HG03064 (cell line): ENCODE results near the gene TEKT5.
"Not testable (repeated sequence)": the region's sequence is repeated elsewhere in the genome, so short reads cannot be mapped to it uniquely, and the experiment has no call there.

Experiments used
- ATAC-seq: cut with Tn5 transposase; IDR thresholded peaks from one replicate; pipeline ENCODE4 v1.9.1; 2021; ENCODE audit warnings: low read depth; ENCODE audit not compliant: unreplicated experiment

Gene TEKT5

DNA sequence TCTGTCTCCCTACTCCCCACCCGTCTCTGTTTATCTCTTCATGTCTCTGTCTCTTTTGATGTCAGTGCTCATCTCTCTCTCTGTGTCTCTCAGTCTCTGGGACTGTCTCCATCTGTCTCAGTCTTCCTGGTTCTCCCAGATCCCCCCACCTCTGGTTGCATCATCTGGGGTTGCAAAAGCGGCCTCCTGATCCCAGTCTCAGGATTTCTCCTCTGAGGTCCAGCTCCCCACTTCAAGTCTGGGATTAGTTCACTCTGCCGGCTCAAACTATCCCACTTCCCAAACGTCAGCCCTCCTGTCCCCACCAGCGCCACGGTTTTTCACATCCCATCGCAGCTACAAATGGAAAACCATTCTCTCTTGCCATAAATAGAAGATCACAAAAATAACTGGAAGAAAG, 9.0 kb downstream of the TEKT5 start:
- no peak for ATAC-seq

DNA sequence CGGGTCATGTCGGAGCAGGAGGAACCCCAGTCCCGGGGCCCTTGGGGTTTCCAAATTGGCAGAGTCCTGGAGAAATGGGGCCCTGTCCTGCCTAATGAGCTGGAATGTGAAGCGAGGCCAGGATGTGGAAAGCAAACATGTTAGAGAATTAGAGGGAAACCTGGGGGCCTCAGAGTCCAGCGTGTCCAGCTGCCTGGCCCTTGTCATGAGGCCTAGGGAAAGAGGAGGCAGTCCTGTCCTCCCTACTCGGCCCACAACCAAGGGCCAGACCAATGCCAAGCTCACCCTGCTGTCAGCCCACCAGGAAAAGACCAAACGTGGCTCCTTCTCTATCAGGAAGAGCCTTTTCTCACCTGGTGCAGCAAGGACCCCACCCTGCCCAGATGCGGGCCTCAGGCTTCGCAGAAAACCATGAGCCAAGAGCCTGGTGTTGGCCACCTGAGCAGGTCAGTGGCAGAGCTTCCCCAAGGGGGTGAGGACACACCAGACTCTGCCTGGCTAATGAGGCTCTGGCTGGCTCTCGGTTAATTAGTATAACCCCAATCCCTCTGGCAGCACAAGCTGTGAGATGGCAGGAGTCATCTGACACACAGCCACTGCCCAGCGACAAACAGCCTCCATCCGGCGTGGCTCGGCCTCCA, 10.1 kb downstream of the TEKT5 start:
- ATAC-seq, result no peak

DNA sequence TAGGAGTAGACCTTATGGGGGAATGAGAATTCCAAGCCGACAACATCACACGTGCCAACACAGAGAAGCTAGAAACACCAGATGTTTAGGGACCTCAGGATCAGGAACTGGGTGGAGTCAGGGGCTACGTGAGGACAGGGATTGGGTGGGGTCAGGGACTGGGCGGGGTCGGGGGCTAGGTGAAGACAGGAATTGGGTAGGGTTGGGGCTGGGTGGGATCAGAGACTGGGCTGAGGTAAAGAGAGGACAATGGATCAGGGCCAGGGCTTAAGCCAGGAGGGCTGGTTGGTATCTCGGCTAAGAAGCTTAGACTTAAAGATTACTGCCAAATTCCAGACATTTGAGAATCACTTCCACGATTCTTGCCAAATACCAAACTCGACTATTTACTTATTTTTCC, 11.6 kb downstream of the TEKT5 start:
- no peak for ATAC-seq

DNA sequence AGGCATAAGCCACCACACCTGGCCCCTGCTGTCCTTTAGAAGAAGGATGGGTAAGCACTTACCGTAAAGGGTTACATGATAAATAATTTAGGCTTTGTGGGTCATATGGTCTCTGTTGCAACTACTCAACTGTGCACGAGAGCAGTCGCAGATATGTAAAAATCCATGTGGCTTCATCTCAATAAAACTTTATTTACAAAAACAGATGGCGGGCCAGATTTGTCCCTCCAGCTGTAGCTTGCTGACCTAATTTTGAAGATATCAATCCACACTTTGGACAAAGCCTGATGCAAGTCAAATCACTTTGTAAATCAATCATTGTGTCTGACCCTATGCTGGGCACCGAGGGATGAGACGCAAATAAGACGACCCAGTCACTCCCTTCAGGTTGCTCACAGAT, 12.1 kb downstream of the TEKT5 start:
- ATAC-seq, result no peak

DNA sequence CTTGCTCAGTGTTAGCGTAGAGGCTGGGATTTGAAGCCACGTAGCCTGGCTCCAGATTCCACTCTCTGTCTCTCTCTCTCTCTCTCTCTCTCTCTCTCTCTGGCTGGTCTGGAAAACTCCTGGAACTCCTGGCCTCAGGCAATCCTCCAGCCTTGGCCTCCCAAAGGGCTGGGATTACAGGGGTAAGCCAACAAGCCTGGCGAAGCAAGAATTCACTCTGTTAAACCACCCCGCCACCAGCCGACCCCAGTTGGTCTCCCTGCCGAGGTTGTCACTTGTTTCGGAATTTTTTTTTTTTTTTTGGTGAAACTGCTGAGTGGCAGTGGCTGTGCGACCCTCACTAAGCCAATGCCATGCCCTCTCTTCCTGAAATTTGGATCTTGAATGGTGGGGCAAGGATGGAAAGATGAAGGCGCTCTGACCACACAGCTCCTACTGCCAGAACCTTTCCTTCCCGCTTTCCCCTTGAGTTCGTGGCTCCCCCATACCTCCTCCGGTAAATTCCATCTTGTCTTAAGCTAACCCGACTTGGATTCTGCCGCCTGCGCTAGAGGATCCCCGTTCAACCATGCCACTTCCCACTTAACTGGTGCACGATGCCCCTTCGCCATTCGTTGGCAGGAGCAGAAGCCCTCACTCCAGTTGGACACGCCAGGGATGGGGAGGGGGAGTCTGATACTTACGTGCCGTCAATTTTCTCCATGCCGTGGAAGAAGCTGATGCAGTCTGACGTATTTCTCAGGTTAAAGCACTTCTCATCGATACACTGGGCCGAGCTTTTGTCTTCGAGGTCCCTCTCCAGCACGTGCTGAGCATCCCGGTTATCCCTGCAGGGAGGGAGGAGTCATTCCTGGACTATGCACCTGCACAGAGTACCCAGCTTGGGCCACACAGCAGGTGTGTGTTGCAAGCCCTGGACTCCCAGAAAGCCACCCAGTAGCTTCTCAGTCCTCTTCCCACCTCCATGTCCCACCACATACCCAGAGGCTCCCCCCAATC, 13.1 kb downstream of the TEKT5 start:
- no peak for ATAC-seq

DNA sequence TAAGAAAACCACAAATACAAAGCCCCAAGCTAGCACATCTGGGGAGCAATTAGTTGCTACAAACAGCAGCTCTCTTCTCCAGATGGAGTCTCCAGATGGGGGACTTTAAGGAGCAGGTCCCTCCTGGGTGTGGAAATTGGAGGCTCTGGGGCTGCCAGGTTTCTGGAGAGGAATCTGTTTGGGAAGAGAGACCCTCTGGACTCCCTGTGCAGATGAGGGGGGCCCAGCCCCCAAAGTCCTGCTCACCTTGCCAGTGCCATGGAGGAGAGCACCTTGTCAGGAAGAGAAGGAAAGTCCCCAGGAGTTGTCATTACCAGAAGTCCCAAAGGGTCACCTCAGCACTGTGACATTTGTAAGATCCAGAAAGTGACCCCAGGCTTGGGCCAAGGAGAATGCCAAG, 14.8 kb downstream of the TEKT5 start:
- ATAC-seq, result no peak

DNA sequence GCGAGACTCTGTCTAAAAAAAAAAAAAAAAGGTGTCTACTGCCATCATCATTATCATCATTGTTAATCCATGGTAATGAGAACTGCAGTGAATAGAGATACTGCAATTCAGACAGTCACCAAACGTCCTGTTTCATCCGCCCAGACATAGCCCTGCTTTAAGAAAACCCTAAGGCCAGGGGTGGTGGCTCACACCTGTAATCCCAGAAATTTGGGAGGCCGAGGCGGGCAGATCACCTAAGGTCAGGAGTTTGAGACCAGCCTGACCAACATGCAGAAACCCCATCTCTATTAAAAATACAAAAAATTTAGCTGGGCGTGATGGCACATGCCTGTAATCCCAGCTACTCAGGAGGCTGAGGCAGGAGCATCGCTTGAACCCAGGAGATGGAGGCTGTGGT, 15.3 kb downstream of the TEKT5 start:
- not testable (repeated sequence) for ATAC-seq

DNA sequence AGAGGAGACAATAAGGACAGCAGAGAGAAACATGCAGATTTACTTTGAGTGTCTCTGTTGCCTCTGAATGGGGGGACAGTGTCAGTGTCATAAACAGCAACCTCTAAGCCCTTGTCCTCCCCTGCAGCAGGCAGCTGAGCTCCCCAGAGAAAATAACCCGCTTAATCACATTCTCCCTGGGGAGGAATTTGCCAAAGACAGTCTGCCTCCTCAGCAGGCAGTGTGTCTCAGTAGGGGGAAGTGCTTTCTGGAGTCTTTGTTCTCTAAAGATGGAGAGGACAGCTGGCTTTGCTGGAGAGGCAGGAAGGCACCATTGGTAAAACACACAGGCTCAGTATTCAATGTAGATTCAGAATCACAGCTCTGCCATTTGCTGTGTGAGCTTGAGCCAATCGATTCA, 16.1 kb downstream of the TEKT5 start:
- ATAC-seq, result no peak

DNA sequence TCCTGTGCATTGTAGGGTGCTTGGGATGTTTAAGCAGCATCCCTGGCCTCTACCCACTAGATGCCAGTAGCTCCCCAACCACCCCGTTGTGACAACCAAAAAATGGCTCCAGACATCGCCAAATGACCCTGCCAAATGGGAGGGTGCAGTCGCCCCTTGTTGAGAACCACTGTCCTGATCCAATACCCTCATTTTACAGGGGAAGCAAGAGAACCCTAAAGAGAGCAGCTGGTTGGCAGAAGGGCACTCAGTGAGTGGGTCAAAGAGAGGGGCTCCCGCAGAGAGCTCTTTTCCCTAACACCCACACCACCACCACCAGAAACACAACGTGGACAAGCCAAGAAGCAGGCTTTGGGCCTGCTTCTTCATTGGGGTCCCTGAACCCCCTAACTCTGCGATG, 18.4 kb downstream of the TEKT5 start:
- ATAC-seq, result no peak

DNA sequence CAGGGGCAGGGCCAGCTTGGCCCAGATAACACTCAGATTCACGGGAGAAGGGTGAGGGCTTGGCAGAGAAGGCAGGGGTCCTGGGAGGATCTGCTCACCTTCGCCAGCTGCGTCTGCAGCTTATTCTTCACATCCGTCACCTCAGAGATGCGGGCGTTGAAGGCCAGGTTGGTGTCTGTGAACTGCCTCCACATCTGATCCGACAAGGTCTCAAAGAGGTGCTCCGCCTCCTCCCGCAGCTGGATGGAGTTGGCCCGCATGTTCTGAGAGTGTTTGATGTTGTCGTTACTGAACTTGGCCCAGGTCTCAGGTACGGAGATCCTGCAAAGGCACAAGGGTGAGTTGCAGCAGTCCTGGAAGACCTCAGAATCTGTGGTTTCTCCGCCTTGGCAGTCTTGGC, 18.9 kb downstream of the TEKT5 start:
- no peak for ATAC-seq

DNA sequence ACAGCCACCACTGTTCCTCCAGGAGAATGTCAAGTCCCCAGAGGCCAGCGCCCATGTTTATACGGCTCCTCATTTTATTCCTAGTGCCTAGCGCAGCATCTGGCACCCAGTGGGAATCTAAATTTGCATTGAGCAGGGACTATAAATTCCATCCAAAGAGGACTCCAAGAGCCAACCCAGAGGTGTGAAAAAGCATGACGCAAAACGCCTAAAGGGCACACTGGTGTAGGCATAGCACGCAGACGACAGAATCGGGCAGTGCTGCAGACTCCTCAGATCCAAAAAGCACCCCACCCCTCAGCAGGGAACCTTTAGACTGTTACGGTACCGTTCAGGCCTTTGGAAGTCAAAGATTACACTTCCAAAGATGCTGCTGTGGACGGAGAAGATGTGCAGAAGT, 19.5 kb downstream of the TEKT5 start:
- ATAC-seq, result no peak

DNA sequence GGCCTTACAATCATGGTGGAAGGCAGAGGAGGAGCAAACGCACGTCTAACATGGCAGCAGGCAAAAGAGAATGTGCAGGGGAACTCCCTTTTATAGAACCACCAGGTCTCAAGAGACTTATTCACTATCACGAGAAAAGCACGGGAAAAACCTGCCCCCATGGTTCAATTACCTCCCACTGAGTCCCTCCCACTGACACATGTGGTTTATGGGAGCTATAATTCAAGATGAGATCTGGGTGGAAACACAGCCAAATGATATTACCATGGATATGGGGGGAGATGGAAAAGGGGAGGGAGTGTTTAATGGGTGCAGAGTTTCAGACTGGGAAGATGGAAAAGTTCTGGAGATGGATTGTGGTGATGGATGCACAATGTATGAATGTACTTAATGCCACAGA, 23.0 kb downstream of the TEKT5 start:
- ATAC-seq, result no peak

DNA sequence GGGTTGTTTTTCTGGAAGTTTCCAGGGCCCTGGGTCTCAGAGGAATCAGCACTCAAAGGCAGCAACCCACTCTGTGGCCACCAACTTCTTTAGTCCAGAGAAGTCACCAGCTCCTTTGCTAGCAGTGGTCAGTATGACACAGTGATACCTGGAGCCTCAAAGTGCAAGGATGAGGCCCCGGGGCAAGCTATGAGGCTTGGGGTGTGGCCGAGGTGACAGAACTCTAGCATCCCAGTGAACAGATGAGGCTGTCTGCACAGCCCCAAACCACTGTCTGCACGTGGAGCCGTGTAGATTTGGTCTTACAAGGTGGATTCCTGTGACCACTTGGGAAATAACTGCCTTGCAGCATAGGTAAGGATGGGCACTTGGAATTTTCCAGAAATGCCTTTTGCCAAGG, 24.9 kb downstream of the TEKT5 start:
- no peak for ATAC-seq

DNA sequence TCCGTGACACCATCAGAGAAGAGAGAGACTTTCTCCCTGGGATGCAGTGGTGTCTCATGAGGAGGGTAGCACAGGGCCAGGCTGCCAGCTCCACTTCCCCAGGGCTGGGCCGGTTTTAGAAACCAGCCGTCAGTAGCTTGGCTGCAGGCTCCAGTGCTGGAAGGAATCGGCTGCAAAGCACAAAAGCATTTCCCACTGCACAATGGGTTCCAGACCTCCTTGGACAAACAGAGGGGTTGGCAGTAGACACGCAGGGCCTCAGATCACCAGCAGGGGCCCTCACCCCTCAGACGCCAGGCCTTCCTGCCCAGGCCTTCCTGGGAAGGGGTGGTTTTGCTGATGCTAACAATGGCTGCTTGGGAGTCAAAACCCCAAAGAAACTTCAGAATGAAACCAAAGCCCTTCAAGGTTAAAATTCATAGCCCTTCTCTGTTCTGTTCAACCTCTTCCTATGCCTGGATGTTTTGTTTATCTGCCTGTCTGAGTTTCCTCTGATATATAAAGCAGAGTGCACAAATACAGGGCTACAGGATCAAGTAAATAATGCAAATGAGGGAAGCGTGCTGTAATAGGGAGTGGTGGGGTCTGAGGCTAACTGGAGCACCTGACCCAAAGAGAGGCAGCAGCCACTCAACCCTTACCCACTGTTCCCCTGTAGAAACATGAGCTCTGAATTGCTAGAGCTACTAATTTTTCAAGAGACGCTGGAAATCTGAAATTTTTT, 26.2 kb downstream of the TEKT5 start:
- ATAC-seq, result no peak

DNA sequence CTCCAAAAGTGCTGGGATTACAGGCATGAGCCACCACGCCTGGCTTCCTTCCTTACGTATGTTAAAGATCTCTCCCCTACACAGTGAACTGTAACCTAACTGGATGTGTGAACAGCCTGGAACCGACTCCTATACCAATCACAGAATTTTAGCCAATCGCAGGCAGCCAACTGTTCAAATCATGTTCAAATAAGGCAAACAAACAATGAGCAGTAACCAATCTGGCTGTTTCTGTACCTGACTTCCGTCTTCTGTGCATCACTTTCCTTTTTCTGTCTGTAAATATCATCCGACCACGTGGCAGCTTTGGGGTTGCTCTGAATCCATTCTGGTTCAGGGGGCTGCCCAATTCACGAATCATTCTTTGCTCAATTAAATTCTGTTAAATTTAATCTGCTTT, 27.5 kb downstream of the TEKT5 start:
- no peak for ATAC-seq

DNA sequence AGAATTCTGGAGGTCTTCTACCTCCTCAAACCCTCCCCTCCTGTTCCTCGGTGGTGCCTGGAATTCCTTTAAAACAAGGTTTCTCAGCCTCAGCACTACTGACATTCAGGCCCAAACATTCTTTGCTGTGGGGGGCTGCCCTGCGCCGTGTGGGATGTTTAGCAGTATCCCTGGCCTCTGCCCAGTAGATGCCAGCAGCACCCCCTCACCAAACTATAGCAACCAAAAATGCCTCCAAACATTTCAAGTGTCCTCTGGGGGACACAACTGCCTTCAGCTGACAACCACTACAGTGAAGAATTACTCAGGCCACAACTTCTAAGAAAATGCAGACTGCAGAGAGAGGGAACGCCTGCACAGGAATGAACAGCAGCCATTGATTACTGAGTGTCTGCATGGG, 28.4 kb downstream of the TEKT5 start:
- no peak for ATAC-seq

DNA sequence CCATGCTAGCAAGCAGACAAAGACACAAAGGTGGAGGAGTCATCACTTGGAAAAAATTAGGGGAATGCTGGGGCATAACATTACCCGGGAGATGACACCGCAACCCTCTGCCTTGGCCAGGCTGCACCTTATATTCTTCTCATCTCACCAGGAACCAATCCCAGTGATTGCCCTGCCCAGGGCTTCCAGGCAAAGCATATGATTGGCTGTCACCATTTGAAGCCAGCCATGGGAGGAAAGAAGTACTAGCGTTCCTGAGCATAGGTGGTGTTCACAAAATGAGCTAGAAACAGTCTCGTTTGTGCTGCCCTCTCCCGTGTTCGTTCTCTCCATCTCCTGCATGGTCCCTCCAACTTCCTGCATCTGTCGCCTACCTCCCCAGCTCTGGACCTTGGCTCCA, 29.6 kb downstream of the TEKT5 start:
- no peak for ATAC-seq

DNA sequence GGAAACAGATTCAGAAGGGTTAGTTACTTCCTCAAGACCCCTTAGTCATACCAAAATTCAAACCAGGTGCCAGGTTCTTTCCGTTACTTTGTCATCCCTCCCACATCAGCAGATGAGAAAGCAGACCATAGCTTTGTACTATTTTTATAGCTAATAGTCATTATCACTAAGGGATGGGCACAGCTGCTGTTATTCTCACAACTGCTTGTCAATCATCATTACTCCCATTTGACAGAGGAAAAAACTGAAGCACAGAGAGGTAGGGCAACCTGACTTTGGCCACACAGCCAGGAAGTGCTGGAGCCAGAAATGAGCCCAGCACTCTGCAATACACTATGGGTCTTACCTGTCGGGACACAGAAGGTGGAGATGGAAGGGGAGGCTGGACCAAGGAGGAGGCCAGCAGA, 30.0 kb downstream of the TEKT5 start:
- ATAC-seq, result no peak

DNA sequence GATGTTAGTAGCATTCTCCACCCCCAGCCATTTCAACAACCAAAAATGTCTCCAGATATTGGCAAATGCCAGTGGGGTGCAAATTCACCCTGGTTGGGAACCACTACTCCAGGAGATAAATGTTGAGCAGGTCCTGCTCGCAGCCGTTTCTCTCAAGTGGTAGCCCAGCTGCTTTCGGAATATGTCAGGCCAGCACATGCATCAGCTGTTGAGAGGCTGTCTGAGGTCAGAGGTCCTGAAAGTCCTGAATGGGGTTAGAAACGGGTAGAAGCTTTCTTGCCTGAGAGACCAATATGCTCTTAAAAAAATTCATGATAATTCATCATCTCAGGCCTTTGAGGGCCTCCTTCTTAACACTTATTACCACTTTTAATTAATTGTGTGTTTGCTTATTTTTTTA, 31.0 kb downstream of the TEKT5 start:
- ATAC-seq, result no peak

DNA sequence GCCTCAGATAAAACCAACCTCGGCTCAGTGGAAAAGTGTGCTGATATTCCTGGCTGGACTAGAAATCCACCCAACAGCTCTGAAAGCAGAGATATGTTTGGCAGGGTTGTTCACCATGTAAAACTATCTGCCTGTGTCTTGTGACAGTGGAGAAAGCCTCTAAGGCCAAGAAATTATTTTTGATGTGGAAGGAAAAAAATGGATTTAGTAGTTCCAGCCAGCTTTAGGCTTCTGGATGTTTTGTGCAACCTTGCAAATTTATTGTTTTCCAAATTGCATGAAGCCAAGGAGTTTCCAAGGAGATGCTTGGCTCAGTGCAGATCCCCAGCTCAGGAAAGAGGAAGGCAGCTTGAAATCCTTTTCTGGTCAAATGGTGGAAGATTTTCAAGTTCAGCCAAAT, 31.6 kb downstream of the TEKT5 start:
- ATAC-seq, result no peak

DNA sequence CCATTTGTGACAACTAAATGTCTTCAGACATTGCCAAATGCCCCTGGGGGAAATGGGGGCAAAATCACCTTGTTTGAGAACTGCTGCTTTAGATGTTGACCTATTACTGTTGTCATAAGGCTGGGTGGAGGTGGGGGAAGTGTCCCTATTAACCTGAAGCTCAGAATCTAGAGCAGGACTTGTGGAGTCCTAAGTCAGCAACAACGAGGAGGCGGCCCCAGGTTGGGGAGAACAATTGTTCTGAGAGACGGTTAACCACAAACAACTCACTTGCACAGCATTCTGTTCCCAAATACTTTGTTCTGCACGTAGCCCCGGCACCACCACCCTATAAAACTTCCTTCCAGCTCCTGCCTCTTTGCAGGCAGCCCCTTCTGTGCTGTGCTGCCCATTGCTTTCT, 32.5 kb downstream of the TEKT5 start:
- no peak for ATAC-seq
